Tibial nerve (tissue), 4 donors: Measurements from ENCODE around the gene CENPVL3.

ENCODE experiments used
- EP300 ChIP-seq, 2 donors: sonication (generic); formaldehyde crosslinking; IDR thresholded peaks; one replicate each; pipeline ENCODE4 v1.6.1; 2017; ENCODE audit warnings: antibody characterized with exemption in 2 of 2, mild to moderate bottlenecking in 1 of 2
- POLR2A ChIP-seq, 2 donors: fragments of 450-650 bp; IDR thresholded peaks; one replicate each; pipeline ENCODE4 v1.6.1; 2017; ENCODE audit warnings: antibody characterized with exemption in 2 of 2, mild to moderate bottlenecking in 2 of 2, moderate library complexity in 2 of 2
- TF ChIP-seq, protein P1 (sequence below), 5 experiments: fragments of 200-600 bp in 3 of 5; fragments of 450-650 bp in 2 of 5; sonication (generic) in 3 of 5; IDR thresholded peaks; one replicate each; pipeline ENCODE4 v1.5.1; 2016 to 2019; ENCODE audit warnings: antibody characterized with exemption in 5 of 5, mild to moderate bottlenecking in 3 of 5, moderate library complexity in 2 of 5

- TF ChIP-seq, protein P1, sequence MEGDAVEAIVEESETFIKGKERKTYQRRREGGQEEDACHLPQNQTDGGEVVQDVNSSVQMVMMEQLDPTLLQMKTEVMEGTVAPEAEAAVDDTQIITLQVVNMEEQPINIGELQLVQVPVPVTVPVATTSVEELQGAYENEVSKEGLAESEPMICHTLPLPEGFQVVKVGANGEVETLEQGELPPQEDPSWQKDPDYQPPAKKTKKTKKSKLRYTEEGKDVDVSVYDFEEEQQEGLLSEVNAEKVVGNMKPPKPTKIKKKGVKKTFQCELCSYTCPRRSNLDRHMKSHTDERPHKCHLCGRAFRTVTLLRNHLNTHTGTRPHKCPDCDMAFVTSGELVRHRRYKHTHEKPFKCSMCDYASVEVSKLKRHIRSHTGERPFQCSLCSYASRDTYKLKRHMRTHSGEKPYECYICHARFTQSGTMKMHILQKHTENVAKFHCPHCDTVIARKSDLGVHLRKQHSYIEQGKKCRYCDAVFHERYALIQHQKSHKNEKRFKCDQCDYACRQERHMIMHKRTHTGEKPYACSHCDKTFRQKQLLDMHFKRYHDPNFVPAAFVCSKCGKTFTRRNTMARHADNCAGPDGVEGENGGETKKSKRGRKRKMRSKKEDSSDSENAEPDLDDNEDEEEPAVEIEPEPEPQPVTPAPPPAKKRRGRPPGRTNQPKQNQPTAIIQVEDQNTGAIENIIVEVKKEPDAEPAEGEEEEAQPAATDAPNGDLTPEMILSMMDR (IDR thresholded peaks at IDR 0.05) = no peak
- TF ChIP-seq EP300 (IDR thresholded peaks at IDR 0.05) = no peak
- TF ChIP-seq POLR2A (IDR thresholded peaks at IDR 0.05) = no peak
These were observed 46.8 kb downstream of the CENPVL3 start for GRCh38 chrX:51571874-51572273.
